MV-4-11 (cell line): ENCODE data around the gene TUBGCP3.

ENCODE experiments used
- DNase-seq: peaks from one replicate; lab custom pipeline; 2025; lab: John Stamatoyannopoulos, UW

Gene TUBGCP3

GRCh38 chr13:112441779-112442310, 146.1 kb downstream of the TUBGCP3 start:
- no peak for DNase-seq

- no peak for DNase-seq
Observed at GRCh38 chr13:112441226-112441625, 146.7 kb downstream of the TUBGCP3 start.

GRCh38 chr13:112438515-112438914, 149.4 kb downstream of the TUBGCP3 start:
- DNase-seq = no peak

GRCh38 chr13:112438094-112438493, 149.9 kb downstream of the TUBGCP3 start:
- DNase-seq = no peak

DNA sequence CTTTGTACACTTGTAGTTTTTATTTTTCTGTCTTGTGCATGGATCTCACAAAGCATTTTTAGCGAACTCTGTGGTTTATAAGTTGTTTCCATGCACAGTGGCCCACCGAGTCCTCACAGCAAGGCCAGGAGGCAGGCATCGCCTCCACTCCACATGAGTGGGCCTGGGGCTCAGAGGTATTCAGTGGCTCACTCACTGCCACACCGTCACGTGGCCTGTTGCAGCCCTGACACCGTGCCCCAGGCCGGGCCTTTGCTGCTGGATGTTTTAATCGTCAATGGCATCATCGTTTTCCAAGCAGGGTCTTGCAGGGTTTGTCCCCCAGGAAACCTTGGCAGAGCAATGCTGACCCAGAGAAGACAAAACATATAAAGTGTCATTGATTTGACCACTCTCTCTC, 152.0 kb downstream of the TUBGCP3 start:
- no peak for DNase-seq
